Measurements from ENCODE around the gene CRELD1. TPM values are rescaled to one million over a fixed set of nuclear protein-coding genes. Genes with fewer than 3 reads are reported as not detected.

Gene CRELD1
- total and polyA plus RNA-seq, 12 donors, result 49.5 to 92.1 (median 65.4) TPM

DNA sequence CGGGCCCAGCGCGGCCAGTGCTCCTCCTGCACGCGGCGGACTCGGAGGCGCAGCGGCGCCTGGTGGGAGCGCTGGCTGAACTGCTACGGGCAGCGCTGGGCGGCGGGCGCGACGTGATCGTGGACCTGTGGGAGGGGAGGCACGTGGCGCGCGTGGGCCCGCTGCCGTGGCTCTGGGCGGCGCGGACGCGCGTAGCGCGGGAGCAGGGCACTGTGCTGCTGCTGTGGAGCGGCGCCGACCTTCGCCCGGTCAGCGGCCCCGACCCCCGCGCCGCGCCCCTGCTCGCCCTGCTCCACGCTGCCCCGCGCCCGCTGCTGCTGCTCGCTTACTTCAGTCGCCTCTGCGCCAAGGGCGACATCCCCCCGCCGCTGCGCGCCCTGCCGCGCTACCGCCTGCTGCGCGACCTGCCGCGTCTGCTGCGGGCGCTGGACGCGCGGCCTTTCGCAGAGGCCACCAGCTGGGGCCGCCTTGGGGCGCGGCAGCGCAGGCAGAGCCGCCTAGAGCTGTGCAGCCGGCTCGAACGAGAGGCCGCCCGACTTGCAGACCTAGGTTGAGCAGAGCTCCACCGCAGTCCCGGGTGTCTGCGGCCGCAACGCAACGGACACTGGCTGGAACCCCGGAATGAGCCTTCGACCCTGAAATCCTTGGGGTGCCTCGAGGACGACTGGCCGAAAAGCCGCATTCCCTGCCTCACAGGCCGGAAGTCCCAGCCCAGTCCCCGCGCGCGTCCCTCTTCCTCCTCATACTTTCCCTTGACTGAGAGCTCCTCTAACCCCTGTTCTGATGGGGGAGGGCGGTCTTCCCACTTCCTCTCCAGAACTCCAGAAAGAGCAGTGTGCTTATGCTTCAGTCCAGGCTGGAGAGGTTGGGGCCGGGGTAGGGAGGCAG is 18.1 kb upstream of the CRELD1 start:
- peak overlapping the region; percentile 70 to 97 (median 88) for H3K27ac ChIP-seq
- TF ChIP-seq, protein P1, sequence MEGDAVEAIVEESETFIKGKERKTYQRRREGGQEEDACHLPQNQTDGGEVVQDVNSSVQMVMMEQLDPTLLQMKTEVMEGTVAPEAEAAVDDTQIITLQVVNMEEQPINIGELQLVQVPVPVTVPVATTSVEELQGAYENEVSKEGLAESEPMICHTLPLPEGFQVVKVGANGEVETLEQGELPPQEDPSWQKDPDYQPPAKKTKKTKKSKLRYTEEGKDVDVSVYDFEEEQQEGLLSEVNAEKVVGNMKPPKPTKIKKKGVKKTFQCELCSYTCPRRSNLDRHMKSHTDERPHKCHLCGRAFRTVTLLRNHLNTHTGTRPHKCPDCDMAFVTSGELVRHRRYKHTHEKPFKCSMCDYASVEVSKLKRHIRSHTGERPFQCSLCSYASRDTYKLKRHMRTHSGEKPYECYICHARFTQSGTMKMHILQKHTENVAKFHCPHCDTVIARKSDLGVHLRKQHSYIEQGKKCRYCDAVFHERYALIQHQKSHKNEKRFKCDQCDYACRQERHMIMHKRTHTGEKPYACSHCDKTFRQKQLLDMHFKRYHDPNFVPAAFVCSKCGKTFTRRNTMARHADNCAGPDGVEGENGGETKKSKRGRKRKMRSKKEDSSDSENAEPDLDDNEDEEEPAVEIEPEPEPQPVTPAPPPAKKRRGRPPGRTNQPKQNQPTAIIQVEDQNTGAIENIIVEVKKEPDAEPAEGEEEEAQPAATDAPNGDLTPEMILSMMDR (IDR thresholded peaks at IDR 0.05), result peak in 7 of 9 donors; percentile 19 to 65 (median 45)
- H3K36me3 ChIP-seq, result peaks cover 0 to 16% (median 0%) of the 10 kb centered on the region in 9 donors
- H3K4me3 ChIP-seq, result peak overlapping the region; percentile 51 to 79 (median 65)
- ATAC-seq, result peak; percentile 51 to 77 (median 68)
- no peaks in the 10 kb centered on the region for H3K9me3 ChIP-seq
- H3K27me3 ChIP-seq, result no peaks in the 10 kb centered on the region
- peaks cover 11 to 42% (median 30%) of the 10 kb centered on the region in 9 donors for H3K4me1 ChIP-seq
- intact Hi-C loops (cut with DNase I), result loop anchor here in 3 of 10 donors (5.0 to 10.0 kb wide), 4 partner anchors 53 to 73 kb away; partner anchors contain the start of gene RPUSD3 (in 2 of the 3)
- DNase-seq, result peak; percentile 77 to 78
- 1% methylated on average over 75 to 99 of the region's 99 CpGs for WGBS, 2 donors

DNA sequence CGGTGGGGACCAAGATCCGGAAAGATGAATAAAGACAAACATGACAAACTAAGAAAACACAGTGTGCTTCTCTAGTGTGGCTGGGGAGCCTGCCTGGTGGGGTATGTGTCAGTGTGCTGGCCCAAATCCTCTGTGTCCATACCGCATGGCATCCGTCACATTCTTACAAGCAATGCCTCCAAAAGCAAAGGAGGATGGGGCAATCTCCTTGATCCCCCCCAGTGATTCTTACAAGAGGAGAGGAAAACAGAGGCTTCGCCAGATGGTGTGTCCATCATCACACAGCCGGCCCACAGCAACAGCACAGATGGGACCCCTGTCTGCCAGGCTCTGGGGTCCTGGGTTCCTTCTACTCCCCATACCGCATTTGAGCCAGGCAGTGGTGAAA is 17.3 kb upstream of the CRELD1 start:
- H3K27ac ChIP-seq, result peak overlapping the region; percentile 70 to 97 (median 88)
- H3K36me3 ChIP-seq, result peaks cover 0 to 24% (median 0%) of the 10 kb centered on the region in 9 donors
- peak in 3 of 8 donors; percentile 2 to 11 (median 4) for ATAC-seq
- peaks cover 11 to 42% (median 30%) of the 10 kb centered on the region in 9 donors for H3K4me1 ChIP-seq
- no peaks in the 10 kb centered on the region for H3K27me3 ChIP-seq
- 43 to 46% methylated on average over 7 of the region's 7 CpGs for WGBS, 2 donors
- H3K9me3 ChIP-seq, result no peaks in the 10 kb centered on the region
- DNase-seq, result no peak
- peak overlapping the region; percentile 50 to 79 (median 65) for H3K4me3 ChIP-seq
- TF ChIP-seq, protein P1 (IDR thresholded peaks at IDR 0.05), result no peak
- intact Hi-C loops (cut with DNase I), result loop anchor here in 3 of 10 donors (5.0 to 10.0 kb wide), 4 partner anchors 54 to 74 kb away; partner anchors contain the start of gene RPUSD3 (in 2 of the 3)

DNA sequence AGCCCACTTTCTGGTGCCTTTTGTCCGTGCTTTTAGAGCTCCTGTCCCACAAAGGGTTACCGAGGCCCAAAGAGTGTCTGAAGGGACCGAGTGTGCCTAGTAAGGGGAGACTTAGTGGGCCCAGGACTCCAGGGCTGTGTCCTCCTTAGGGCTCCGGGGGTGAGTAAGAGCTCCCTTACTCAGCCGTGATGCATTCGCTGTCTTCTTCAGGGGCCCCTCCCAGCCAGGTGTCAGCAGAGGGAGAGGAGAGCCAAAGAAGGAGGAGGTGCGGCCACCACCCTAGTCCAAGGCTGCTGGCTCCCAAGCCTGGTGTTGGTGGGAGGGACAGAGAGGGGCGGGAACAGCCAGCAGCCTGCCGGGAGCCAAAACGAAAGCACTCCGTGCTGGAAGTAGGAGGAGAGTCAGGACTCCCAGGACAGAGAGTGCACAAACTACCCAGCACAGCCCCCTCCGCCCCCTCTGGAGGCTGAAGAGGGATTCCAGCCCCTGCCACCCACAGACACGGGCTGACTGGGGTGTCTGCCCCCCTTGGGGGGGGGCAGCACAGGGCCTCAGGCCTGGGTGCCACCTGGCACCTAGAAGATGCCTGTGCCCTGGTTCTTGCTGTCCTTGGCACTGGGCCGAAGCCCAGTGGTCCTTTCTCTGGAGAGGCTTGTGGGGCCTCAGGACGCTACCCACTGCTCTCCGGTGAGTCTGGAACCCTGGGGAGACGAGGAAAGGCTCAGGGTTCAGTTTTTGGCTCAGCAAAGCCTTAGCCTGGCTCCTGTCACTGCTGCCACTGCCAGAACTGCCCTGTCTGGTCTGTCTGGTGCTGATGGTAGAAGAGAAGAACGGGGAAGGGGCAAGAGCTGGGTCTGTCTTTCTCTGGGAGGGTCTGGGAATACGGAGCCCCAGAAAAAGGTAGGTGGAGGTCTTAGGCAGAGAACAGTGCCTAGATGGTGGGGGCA is 16.6 kb upstream of the CRELD1 start, which contains the start of gene IL17RC:
TSS of gene IL17RC (plus strand) at position 365 of the 947 bp plus-strand sequence. CDS start at position 583, 218 bp downstream.
- DNase-seq (peak; percentile 83 to 89), ATAC-seq (peak; percentile 88 to 96 (median 93))
- Histone ChIP-seq H3K9me3 (no peaks in the 10 kb centered on the region), H3K27me3 (no peaks in the 10 kb centered on the region), H3K27ac (peak within 1 kb of the TSS; percentile 84 to 97 (median 88)), H3K36me3 (peaks cover 0 to 27% (median 0%) of the 10 kb centered on the region in 9 donors), H3K4me1 (peaks cover 11 to 42% (median 30%) of the 10 kb centered on the region in 9 donors), H3K4me3 (peak within 1 kb of the TSS; percentile 51 to 79 (median 65))
- 5 to 7% methylated on average over 19 of the region's 19 CpGs for WGBS, 2 donors
- TF ChIP-seq, protein P1 (IDR thresholded peaks at IDR 0.05), result no peak
- intact Hi-C loops (cut with DNase I), result loop anchor here in 3 of 10 donors (5.0 to 10.0 kb wide), 4 partner anchors 55 to 75 kb away; partner anchors contain the start of gene RPUSD3 (in 2 of the 3)

Data from heart right ventricle (tissue), 16 donors.